ENCODE measurements around the gene TGFBR1.
A peak's percentile ranks its signal among the peaks of the same experiment; 100 is the strongest.
"Not testable (repeated sequence)": the region's sequence is repeated elsewhere in the genome, so short reads cannot be mapped to it uniquely, and the experiment has no call there.

Gene TGFBR1

DNA sequence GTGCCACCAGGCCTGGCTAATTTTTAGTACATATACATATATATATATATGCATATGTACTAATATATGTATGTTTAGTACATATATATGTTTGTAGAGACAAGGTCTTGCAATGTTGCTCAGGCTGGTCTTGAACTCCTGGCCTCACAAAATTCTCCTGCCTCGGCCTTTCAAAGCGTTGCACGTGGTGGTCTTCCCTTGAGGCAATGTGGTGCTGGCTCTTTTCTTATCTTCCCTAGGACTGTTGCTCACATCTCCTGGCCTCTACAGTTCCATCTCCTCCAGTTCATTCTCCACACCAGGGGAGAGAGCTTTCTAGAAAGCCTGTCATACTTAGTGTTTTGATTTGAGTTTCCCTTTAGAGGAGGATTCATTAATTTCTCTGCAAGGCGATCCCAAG, 28.9 kb upstream of the TGFBR1 start:
- DNase-seq (ENCODE audit: low spot score) = no peak

- no peak for DNase-seq (ENCODE audit: low spot score)
Observed at GRCh38 chr9:99076483-99077171, 28.3 kb upstream of the TGFBR1 start.

GRCh38 chr9:99078717-99079116, 26.2 kb upstream of the TGFBR1 start:
- no peak for DNase-seq (ENCODE audit: low spot score)

GRCh38 chr9:99079542-99079941, 25.4 kb upstream of the TGFBR1 start:
- no peak for DNase-seq (ENCODE audit: low spot score)

GRCh38 chr9:99083051-99083450, 21.9 kb upstream of the TGFBR1 start:
- DNase-seq (ENCODE audit: low spot score) = peak; percentile 50

- no peak for DNase-seq (ENCODE audit: low spot score)
Observed at GRCh38 chr9:99085949-99086948, 18.7 kb upstream of the TGFBR1 start.

DNA sequence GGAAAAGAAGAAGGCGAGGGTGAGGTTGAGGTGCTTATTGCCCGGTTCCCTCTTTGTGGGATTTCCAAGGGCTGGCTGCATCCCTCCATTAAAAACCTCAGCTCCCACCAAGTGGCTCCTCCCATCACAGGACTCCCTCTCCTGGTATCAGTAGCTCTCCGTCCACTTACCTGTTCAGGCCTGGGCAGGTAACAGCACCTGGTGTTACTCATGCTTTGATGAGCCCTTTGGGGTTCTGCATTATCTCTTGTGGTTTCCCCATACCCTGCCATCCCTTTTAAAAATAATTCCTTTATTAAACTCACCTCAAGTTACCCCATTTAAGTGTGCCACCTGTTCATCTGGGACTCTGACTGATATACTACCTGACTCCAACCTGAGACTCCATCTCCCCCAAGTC, 17.5 kb upstream of the TGFBR1 start:
- DNase-seq (ENCODE audit: low spot score) = no peak

DNA sequence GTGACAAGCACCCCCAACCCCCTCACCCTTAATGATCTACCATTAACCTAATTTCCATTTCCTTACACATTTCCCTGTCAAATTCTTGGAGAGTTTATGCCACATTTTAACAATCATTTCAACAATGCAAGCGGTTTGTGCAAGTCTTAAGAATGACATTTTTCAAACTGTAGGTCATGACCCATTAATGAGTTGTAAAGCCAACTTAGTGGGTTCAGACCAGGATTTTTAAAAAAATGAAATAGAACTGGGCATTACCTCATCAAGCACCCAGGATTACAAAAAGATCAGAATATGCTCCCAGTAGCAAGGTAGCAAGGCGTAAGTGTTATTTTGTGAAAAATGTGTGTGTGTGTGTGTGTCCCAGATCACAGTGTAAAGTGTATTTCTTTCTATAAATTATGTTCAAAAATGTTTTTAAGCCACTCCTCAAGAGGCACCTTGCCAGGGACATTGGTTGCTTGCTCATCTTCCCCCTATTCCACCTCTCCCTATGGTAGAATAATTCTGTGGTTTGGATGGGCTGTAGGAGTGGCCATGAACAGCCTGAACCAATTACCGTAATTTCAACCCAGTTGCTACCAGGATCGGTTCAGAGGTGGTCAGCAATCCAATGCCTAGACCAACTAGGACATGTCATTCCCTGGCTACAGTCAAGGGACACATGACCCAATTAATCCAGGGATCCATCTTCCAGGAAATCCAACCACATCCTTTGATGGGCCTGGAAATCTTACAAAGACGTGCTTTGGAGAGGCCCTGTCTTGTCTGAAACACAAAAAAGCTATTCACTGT, 14.4 kb upstream of the TGFBR1 start:
- no peak for DNase-seq (ENCODE audit: low spot score)

- no peak for DNase-seq (ENCODE audit: low spot score)
Observed at GRCh38 chr9:99092643-99093491, 12.0 kb upstream of the TGFBR1 start.

GRCh38 chr9:99093492-99093791, 11.5 kb upstream of the TGFBR1 start:
- no peak for DNase-seq (ENCODE audit: low spot score)

- no peak for DNase-seq (ENCODE audit: low spot score)
Observed at GRCh38 chr9:99095565-99095964, 9.3 kb upstream of the TGFBR1 start.

DNA sequence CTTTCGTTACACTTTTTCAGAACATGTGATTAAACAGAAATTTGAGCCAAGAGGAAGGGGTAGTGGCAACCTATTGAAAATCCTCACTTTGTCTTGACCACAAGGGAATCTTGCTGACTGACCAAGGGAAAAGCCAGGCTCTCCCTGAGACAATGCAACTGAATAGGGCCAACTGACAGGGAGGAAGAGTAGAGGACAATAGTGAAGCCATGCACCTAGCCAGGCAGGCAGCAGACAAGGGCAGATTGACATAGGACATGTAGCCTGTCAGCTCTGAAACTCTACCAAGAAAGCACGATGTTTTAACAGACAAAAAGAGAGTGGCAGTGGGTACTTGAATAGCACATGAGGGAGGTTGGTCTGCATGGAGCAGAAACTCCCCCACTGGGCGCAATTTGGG, 8.5 kb upstream of the TGFBR1 start:
- no peak for DNase-seq (ENCODE audit: low spot score)

- not testable (repeated sequence) for DNase-seq (ENCODE audit: low spot score)
Observed at GRCh38 chr9:99099806-99100585, 4.9 kb upstream of the TGFBR1 start.

DNA sequence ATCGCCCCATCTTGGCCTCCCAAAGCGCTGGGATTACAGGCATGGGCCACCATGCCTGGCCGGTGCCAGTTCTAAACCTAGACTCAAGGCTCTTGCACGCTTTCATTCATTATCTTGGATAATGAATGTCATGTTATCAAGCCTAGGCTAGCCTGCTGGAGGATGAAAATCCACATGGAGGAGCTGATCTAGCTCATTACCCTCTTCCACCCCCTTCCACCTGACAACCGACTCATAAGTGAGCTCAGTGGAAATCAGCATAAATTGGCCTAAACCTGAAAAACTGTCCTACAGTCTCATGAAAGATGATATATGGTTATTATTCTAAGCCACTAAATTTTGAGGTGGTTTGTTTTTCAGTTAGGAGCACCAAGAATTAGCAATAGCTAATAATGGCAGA, 3.6 kb upstream of the TGFBR1 start:
- DNase-seq (ENCODE audit: low spot score) = no peak

DNA sequence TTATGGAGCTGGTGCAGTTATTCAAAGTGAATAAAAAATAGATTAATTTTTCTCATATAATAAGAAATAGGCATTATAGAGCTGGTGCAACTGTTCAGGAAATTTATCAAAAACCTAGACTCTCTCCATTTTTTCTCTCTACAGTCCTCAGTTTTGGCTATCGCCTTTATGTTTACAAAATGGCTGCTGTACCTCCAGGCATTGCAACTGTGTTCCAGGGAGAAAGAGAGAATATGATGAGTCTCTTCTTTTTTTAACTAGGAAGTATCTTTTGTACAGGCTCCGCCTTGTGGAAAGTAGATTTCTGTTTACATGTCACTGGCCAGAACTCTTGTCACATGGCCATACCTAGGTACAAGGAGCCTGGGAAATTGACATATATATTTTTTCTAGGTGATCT, 3.1 kb upstream of the TGFBR1 start:
- no peak for DNase-seq (ENCODE audit: low spot score)

- no peak for DNase-seq (ENCODE audit: low spot score)
Observed at GRCh38 chr9:99103054-99103895, 1.6 kb upstream of the TGFBR1 start.

- no peak for DNase-seq (ENCODE audit: low spot score)
Observed at GRCh38 chr9:99103901-99104458, 933 bp upstream of the TGFBR1 start.

DNA sequence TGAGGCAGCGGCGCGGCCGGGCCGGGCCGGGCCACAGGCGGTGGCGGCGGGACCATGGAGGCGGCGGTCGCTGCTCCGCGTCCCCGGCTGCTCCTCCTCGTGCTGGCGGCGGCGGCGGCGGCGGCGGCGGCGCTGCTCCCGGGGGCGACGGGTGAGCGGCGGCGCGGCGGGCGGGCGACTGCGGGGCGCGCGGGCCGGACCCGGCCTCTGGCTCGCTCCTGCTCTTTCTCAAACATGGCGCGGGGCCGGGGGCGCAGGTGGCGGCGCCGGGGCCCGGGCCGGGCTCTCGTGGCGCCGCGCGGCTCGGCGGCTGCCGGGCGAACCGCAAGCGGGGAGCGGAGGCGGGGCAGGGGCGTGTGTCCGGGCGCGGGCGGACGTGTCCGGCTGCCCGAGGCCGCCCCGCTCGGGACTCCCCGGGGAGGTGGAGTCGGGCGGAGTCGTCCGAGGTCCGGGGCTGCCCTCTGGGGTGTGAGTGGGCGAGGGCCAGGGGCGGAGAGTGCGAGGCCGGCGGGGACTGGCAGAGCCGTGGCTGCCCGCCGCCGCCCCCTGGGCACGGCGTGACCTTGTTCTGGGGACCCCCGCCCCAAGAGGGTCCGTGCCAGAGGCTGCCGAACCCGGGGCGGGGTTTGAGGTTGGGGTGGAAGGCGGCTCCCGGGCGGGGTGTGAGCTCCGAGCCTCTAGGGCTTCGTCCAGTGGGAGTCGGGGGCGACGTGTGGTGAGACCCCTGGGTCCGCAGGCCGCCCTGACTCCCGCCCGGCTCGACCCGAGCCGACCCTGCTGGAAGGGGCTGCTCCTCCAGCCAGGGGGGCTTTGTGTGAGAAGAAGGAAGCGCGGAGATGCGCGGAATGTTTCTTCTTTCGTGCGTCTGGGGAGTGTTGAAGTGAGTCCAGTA, 485 bp downstream of the TGFBR1 start:
- no peak for DNase-seq (ENCODE audit: low spot score)

DNA sequence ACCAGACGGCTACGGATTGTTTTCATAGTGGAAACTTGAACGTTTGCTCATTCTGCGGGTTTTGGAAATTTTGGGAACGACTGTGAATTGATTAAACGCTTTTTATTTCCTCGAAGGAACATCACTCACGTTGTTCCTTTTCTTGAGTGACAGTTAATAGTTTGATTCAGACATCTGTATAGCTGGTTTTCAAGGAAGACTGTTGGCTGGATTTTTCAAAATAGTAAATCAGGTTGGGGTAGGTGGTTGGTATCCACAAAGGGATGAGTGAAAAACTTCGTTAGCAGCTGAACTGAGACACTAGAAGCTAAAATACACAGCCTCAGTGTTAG, 1.1 kb downstream of the TGFBR1 start:
- no peak for DNase-seq (ENCODE audit: low spot score)
